HEK293 (cell line): ENCODE measurements around the gene ISM2.

Experiments used
- BCL11A ChIP-seq: fragments of 450-650 bp; formaldehyde crosslinking; IDR thresholded peaks from 2 replicates; pipeline ENCODE4 v1.5.1; 2016; ENCODE audit warnings: low read depth, missing biosample characterization, missing genetic modification characterization
- MZF1 ChIP-seq: fragments of 450-650 bp; formaldehyde crosslinking; IDR thresholded peaks from 2 replicates; pipeline ENCODE4 v1.5.1; 2017; ENCODE audit warnings: missing biosample characterization, missing genetic modification characterization, borderline replicate concordance
- PRDM1 ChIP-seq: fragments of 450-650 bp; formaldehyde crosslinking; IDR thresholded peaks from 2 replicates; pipeline ENCODE4; 2016; ENCODE audit warnings: missing biosample characterization, missing genetic modification characterization
- PRDM6 ChIP-seq: fragments of 450-650 bp; formaldehyde crosslinking; IDR thresholded peaks from 2 replicates; pipeline ENCODE4 v1.5.1; 2017; ENCODE audit warnings: missing biosample characterization, missing genetic modification characterization
- REST ChIP-seq: fragments of 450-650 bp; formaldehyde crosslinking; IDR thresholded peaks from 2 replicates; pipeline ENCODE4 v1.5.1; 2016; ENCODE audit warnings: missing biosample characterization, missing genetic modification characterization
- ZBTB21 ChIP-seq: fragments of 450-650 bp; formaldehyde crosslinking; IDR thresholded peaks from 2 replicates; pipeline ENCODE4 v1.5.1; 2017; ENCODE audit warnings: missing biosample characterization, missing genetic modification characterization
- ZFP3 ChIP-seq: fragments of 450-650 bp; formaldehyde crosslinking; IDR thresholded peaks from 2 replicates; pipeline ENCODE4 v1.5.1; 2016; ENCODE audit warnings: low read depth, missing biosample characterization, missing genetic modification characterization
- ZIC2 ChIP-seq: fragments of 450-650 bp; formaldehyde crosslinking; IDR thresholded peaks from 2 replicates; pipeline ENCODE4 v1.5.1; 2016; ENCODE audit warnings: missing biosample characterization, missing genetic modification characterization
- ZNF10 ChIP-seq: fragments of 450-650 bp; formaldehyde crosslinking; IDR thresholded peaks from 2 replicates; pipeline ENCODE4 v1.5.1; 2017; ENCODE audit warnings: missing biosample characterization, missing genetic modification characterization
- ZNF121 ChIP-seq: fragments of 450-650 bp; formaldehyde crosslinking; IDR thresholded peaks from 2 replicates; pipeline ENCODE4 v1.5.1; 2016; ENCODE audit warnings: missing biosample characterization, missing genetic modification characterization
- ZNF146 ChIP-seq: fragments of 450-650 bp; formaldehyde crosslinking; IDR thresholded peaks from 2 replicates; pipeline ENCODE4 v1.5.1; 2016; ENCODE audit warnings: missing biosample characterization, missing genetic modification characterization
- ZNF148 ChIP-seq: fragments of 450-650 bp; formaldehyde crosslinking; IDR thresholded peaks from 2 replicates; pipeline ENCODE4 v1.5.0; 2017; ENCODE audit warnings: missing biosample characterization, missing genetic modification characterization, borderline replicate concordance
- ZNF175 ChIP-seq: fragments of 450-650 bp; formaldehyde crosslinking; IDR thresholded peaks from 2 replicates; pipeline ENCODE4 v1.5.1; 2016; ENCODE audit warnings: missing biosample characterization, missing genetic modification characterization
- ZNF214 ChIP-seq: fragments of 450-650 bp; formaldehyde crosslinking; IDR thresholded peaks from 2 replicates; pipeline ENCODE4 v1.5.1; 2017; ENCODE audit warnings: missing biosample characterization, mild to moderate bottlenecking, missing genetic modification characterization, borderline replicate concordance
- ZNF221 ChIP-seq: fragments of 450-650 bp; formaldehyde crosslinking; IDR thresholded peaks from 2 replicates; pipeline ENCODE4 v1.5.1; 2017; ENCODE audit warnings: missing biosample characterization, missing genetic modification characterization, borderline replicate concordance
- ZNF311 ChIP-seq: fragments of 450-650 bp; formaldehyde crosslinking; IDR thresholded peaks from 2 replicates; pipeline ENCODE4 v1.5.1; 2017; ENCODE audit warnings: missing biosample characterization, missing genetic modification characterization, borderline replicate concordance
- ZNF350 ChIP-seq: fragments of 450-650 bp; formaldehyde crosslinking; IDR thresholded peaks from 2 replicates; pipeline ENCODE4 v1.5.0; 2017; ENCODE audit warnings: missing biosample characterization, mild to moderate bottlenecking, missing genetic modification characterization
- ZNF366 ChIP-seq: fragments of 450-650 bp; formaldehyde crosslinking; conservative IDR thresholded peaks from 2 replicates; pipeline ENCODE4 v1.5.1; 2016; ENCODE audit warnings: missing biosample characterization, missing genetic modification characterization
- ZNF391 ChIP-seq: fragments of 450-650 bp; formaldehyde crosslinking; IDR thresholded peaks from 2 replicates; pipeline ENCODE4 v1.5.1; 2016; ENCODE audit warnings: low read depth, missing biosample characterization, missing genetic modification characterization, borderline replicate concordance
- ZNF394 ChIP-seq: fragments of 450-650 bp; formaldehyde crosslinking; IDR thresholded peaks from 2 replicates; pipeline ENCODE4 v1.5.1; 2016; ENCODE audit warnings: missing biosample characterization, missing genetic modification characterization, mild to moderate bottlenecking, moderate library complexity, borderline replicate concordance
- ZNF423 ChIP-seq: fragments of 450-650 bp; formaldehyde crosslinking; IDR thresholded peaks from 2 replicates; pipeline ENCODE4 v1.5.1; 2016; ENCODE audit warnings: missing biosample characterization, missing genetic modification characterization
- ZNF426 ChIP-seq: fragments of 450-650 bp; formaldehyde crosslinking; IDR thresholded peaks from 2 replicates; pipeline ENCODE4 v1.5.1; 2017; ENCODE audit warnings: missing biosample characterization, missing genetic modification characterization, mild to moderate bottlenecking, inconsistent platforms, moderate library complexity
- ZNF473 ChIP-seq: fragments of 450-650 bp; formaldehyde crosslinking; IDR thresholded peaks from 2 replicates; pipeline ENCODE4 v1.5.1; 2017; ENCODE audit warnings: missing biosample characterization, missing genetic modification characterization
- ZNF510 ChIP-seq: fragments of 450-650 bp; formaldehyde crosslinking; IDR thresholded peaks from 2 replicates; pipeline ENCODE4 v1.5.1; 2018; ENCODE audit warnings: mild to moderate bottlenecking, missing genetic modification characterization, missing biosample characterization; ENCODE audit not compliant: insufficient replicate concordance
- ZNF623 ChIP-seq: fragments of 450-650 bp; formaldehyde crosslinking; IDR thresholded peaks from 2 replicates; pipeline ENCODE4 v1.5.1; 2016; ENCODE audit warnings: missing biosample characterization, missing genetic modification characterization
- ZNF776 ChIP-seq: fragments of 450-650 bp; formaldehyde crosslinking; IDR thresholded peaks from 2 replicates; pipeline ENCODE4 v1.5.0; 2017; ENCODE audit warnings: missing biosample characterization, missing genetic modification characterization, borderline replicate concordance
- TF ChIP-seq, protein P1 (sequence below): fragments of 450-650 bp; formaldehyde crosslinking; IDR thresholded peaks from 2 replicates; pipeline ENCODE4 v1.5.1; 2016; ENCODE audit warnings: missing biosample characterization, missing genetic modification characterization, borderline replicate concordance
- TF ChIP-seq, protein P2 (sequence below): fragments of 450-650 bp; formaldehyde crosslinking; IDR thresholded peaks from 2 replicates; pipeline ENCODE4 v1.5.1; 2017; ENCODE audit warnings: missing biosample characterization, missing genetic modification characterization

ISM2 gene

GRCh38 chr14:77470224-77470870, 28.3 kb downstream of the ISM2 start (continued):
- TF ChIP-seq PRDM6 (tag by site-specific recombination) (peak; percentile 96), ZNF221 (no peak), ZNF10 (tag by site-specific recombination) (peak; percentile 42; the same call in 1 of the 2 replicates), MZF1 (no peak), ZNF391 (tag by site-specific recombination) (no peak), BCL11A (peak; percentile 56; the same call in 1 of the 2 replicates), ZNF423 (peak; percentile 95), ZNF426 (tag by site-specific recombination) (no peak), ZFP3 (tag by site-specific recombination) (no peak), ZNF473 (no peak), ZNF394 (tag by site-specific recombination) (no peak), ZNF148 (tag by site-specific recombination) (no peak), ZNF311 (no peak), ZIC2 (tag by site-specific recombination) (peak; percentile 91), PRDM1 (tag by site-specific recombination) (no peak), ZBTB21 (no peak), ZNF146 (tag by site-specific recombination) (no peak), ZNF366 (tag by site-specific recombination) (no peak), ZNF776 (no peak), REST (no peak), ZNF121 (tag by site-specific recombination) (no peak), ZNF214 (no peak), ZNF510 (tag by site-specific recombination) (no peak), ZNF623 (no peak), ZNF175 (tag by site-specific recombination) (no peak), ZNF350 (tag by site-specific recombination) (no peak)
- TF ChIP-seq, protein P1, sequence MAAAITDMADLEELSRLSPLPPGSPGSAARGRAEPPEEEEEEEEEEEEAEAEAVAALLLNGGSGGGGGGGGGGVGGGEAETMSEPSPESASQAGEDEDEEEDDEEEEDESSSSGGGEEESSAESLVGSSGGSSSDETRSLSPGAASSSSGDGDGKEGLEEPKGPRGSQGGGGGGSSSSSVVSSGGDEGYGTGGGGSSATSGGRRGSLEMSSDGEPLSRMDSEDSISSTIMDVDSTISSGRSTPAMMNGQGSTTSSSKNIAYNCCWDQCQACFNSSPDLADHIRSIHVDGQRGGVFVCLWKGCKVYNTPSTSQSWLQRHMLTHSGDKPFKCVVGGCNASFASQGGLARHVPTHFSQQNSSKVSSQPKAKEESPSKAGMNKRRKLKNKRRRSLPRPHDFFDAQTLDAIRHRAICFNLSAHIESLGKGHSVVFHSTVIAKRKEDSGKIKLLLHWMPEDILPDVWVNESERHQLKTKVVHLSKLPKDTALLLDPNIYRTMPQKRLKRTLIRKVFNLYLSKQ = no peak
- TF ChIP-seq, protein P2, sequence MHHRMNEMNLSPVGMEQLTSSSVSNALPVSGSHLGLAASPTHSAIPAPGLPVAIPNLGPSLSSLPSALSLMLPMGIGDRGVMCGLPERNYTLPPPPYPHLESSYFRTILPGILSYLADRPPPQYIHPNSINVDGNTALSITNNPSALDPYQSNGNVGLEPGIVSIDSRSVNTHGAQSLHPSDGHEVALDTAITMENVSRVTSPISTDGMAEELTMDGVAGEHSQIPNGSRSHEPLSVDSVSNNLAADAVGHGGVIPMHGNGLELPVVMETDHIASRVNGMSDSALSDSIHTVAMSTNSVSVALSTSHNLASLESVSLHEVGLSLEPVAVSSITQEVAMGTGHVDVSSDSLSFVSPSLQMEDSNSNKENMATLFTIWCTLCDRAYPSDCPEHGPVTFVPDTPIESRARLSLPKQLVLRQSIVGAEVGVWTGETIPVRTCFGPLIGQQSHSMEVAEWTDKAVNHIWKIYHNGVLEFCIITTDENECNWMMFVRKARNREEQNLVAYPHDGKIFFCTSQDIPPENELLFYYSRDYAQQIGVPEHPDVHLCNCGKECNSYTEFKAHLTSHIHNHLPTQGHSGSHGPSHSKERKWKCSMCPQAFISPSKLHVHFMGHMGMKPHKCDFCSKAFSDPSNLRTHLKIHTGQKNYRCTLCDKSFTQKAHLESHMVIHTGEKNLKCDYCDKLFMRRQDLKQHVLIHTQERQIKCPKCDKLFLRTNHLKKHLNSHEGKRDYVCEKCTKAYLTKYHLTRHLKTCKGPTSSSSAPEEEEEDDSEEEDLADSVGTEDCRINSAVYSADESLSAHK (tag by site-specific recombination) = peak; percentile 65; the same call in 1 of the 2 replicates
